ENCODE results near the gene DCUN1D4. TPM values are rescaled to one million over a fixed set of nuclear protein-coding genes. Genes with fewer than 3 reads are reported as not detected.

The DCUN1D4 gene
- polyA plus RNA-seq, result 17.1 and 26.0 TPM in 2 replicates

GRCh38 chr4:51842554-51843308 lies at the start of gene DCUN1D4:
Gene DCUN1D4, plus strand, starts transcription at chr4:51843153. Its CDS starts 90 bp downstream, at chr4:51843243.

Other genes starting within 250 kb of the DCUN1D4 start
- 1.3 and 1.8 TPM in 2 replicates for gene LRRC66, start 177.2 kb downstream of the DCUN1D4 start, polyA plus RNA-seq
- gene SGCB, start 195.1 kb downstream of the DCUN1D4 start, polyA plus RNA-seq, result 43.5 and 61.6 TPM in 2 replicates
- not detected in 2 replicates for gene SPATA18, start 208.2 kb downstream of the DCUN1D4 start, polyA plus RNA-seq

Measured in Purkinje cell (primary cell).